Activated naive CD8-positive, alpha-beta T cell treated with anti-CD3 and anti-CD28 coated beads for 36 hours (primary cell): Measurements from ENCODE around the gene SCGB1A1. TPM values are rescaled to one million over a fixed set of nuclear protein-coding genes. Genes with fewer than 3 reads are reported as not detected.

ENCODE experiments used
- DNase-seq: peaks from one replicate; pipeline ENCODE4 v3.0.0; 2021
- H3K27ac Mint-ChIP-seq: one replicate; pipeline ENCODE4 v1.8.0; 2022; ENCODE audit warnings: mild to moderate bottlenecking, moderate library complexity, mixed read lengths
- H3K27me3 Mint-ChIP-seq: one replicate; pipeline ENCODE4 v1.8.0; 2022; ENCODE audit warnings: mild to moderate bottlenecking, mixed read lengths
- H3K36me3 Mint-ChIP-seq: one replicate; pipeline ENCODE4 v1.8.0; 2021; ENCODE audit warnings: mild to moderate bottlenecking, mixed read lengths
- H3K4me1 Mint-ChIP-seq: one replicate; pipeline ENCODE4 v1.8.0; 2021; ENCODE audit warnings: mixed read lengths
- H3K4me3 Mint-ChIP-seq: one replicate; pipeline ENCODE4 v1.8.0; 2022; ENCODE audit warnings: mild to moderate bottlenecking, moderate library complexity, mixed read lengths
- H3K9me3 Mint-ChIP-seq: one replicate; pipeline ENCODE4 v1.8.0; 2022; ENCODE audit warnings: mixed read lengths
- total RNA-seq, 2 experiments: library from RNA; stranded (reverse); gene quantifications; one replicate each; pipeline ENCODE4 v1.2.3, GENCODE V29; 2021

Gene SCGB1A1
- total RNA-seq, 2 experiments from 2014 or later, result not detected

DNA sequence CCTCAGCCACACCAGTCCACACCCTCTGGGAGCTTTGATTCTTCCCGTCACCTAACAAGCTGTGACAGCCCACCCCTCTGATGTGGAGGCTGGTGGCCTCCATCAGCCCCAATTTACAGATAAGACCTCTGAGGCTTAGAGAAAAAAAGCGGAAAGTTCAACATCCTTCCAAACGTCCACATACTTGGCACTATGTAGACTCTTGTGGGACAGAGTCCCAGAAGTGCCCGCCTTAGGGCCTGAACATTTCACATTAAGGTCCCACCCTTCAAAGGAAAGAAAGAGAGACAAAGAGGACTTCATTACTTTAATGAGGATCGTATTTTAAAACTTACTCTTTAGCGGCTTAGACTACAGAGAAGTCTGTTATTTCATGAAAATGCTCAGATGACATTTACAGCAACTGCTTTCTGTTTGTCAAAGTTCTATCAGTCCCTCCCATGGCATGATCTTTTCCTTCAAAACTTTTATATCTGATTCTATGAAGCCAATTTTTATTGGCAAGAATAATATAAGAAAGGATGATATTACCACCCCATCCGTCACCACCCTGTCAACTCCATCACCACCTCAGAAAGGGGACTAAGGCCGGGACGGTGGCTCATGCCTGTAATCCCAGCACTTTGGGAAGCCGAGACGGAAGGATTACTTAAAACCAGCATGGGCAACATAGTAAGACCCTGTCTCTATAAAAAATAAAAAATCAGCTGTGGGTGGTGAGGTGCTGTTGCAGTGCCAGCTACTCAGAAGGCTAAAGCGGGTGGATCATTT lies 15.7 kb upstream of the SCGB1A1 start:
- no peak for DNase-seq
- Mint-ChIP-seq H3K9me3 (no peaks in the 10 kb centered on the region), H3K27ac (peak overlapping the region; percentile 91), H3K36me3 (no peaks in the 10 kb centered on the region), H3K4me1 (peaks cover 48% of the 10 kb centered on the region), H3K27me3 (no peaks in the 10 kb centered on the region), H3K4me3 (peak overlapping the region; percentile 87)

DNA sequence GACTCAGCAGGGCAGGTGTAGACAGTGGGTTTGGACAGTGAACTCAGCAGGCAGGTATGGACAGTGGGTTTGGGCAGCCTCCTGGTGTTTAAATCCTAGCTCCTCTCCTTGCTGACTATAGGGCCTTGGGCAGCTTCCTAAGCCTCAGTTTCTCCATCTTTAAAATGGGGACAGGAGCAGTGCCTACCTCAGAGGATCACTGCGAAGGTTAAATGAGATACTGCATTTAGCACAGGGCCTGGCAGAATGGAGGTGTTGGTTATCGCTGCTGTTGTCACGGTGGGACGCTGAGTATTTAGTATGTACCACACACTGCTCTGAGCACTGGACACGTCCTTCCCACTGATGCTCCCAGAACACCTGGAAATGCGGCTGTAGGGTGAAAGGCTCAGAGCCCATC lies 14.4 kb upstream of the SCGB1A1 start:
- DNase-seq, result no peak
- Mint-ChIP-seq H3K4me1 (peaks cover 38% of the 10 kb centered on the region), H3K36me3 (no peaks in the 10 kb centered on the region), H3K27me3 (no peaks in the 10 kb centered on the region), H3K9me3 (no peaks in the 10 kb centered on the region), H3K27ac (no peak overlapping the region), H3K4me3 (no peak overlapping the region)

DNA sequence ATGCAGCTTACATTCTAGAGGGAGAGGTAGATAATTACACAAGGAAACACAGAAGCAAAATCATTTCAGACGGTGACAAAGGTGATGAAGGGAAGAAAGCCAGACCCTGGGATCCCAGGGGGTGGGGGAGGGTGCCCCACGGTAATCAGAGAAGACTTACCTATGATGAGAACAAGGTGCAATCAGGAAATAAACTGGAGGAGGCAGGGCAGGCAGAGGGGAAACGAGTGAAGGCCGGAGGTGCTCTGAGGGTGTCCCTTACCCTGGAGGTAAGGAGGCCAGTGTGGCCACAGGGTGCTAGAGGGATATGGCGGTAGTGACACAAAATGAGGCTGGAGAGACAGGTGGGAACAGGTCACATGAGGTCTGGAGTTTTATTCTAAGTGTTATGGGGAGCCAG lies 13.9 kb upstream of the SCGB1A1 start:
- no peak for DNase-seq
- Mint-ChIP-seq H3K27me3 (no peaks in the 10 kb centered on the region), H3K4me3 (no peak overlapping the region), H3K9me3 (no peaks in the 10 kb centered on the region), H3K36me3 (no peaks in the 10 kb centered on the region), H3K27ac (no peak overlapping the region), H3K4me1 (peaks cover 34% of the 10 kb centered on the region)

DNA sequence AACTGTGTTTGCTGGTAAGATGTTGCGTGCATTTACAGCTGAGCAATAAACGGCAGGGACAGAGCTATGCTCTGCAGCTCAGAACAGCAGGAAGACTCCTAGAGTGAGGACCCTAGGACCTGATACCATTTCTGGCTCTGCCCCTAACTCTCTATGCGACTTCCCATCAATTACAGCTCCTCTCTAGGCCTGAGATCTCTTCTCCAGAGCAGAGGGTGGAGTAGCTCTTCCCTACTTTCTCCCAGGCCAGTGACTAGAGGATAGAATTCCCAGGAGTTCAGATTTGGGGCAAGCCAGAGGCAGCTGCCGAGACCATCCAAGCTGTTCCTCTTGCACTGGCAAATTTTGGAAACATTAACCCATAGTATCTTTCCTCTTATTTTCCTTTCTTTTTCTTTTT lies 12.8 kb upstream of the SCGB1A1 start:
- Mint-ChIP-seq H3K27ac (no peak overlapping the region), H3K4me3 (no peak overlapping the region), H3K27me3 (no peaks in the 10 kb centered on the region), H3K9me3 (no peaks in the 10 kb centered on the region), H3K36me3 (no peaks in the 10 kb centered on the region), H3K4me1 (peaks cover 23% of the 10 kb centered on the region)
- DNase-seq, result no peak

DNA sequence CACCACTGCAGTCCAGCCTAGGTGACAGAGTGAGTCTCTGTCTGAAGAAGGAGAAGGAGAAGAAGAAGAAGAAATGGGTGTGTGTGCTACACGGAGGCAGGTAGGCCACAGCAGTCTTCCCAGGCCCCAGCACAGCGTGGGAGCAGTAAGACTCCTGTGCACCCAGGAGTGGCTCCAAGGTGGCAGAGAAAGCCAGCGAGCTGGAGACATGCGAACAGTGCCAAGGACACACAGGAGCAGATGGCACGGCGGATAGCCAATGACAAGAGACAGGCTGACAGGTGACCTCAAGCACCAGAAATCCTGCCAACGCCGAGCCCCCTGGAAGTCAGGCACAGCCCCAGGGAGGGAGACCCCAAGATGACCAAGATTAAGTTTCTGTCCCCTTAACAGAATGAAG lies 9.0 kb upstream of the SCGB1A1 start:
- Mint-ChIP-seq H3K27ac (no peak overlapping the region), H3K27me3 (no peaks in the 10 kb centered on the region), H3K36me3 (no peaks in the 10 kb centered on the region), H3K9me3 (no peaks in the 10 kb centered on the region), H3K4me1 (no peaks in the 10 kb centered on the region), H3K4me3 (no peak overlapping the region)
- no peak for DNase-seq

DNA sequence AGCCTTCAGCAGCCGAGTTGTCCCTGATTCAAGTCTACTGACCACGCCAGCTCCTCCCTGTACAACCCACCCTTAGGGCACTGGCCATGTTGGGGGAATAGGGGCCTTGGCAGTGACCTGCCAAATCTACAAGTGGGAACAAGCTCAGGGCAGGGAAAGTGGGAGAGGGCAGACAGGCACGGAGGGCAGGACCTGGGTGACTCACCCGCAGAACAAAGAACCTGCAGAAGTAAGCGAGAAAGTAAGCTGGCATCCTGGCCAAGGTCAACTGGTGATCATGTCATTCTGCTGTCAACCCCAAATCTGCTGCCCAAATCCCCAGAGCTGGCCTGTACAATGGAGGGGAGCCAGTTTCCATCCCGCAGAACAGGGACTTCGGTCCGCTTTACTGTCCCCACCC lies 7.9 kb upstream of the SCGB1A1 start:
- H3K36me3 Mint-ChIP-seq, result no peaks in the 10 kb centered on the region
- no peaks in the 10 kb centered on the region for H3K4me1 Mint-ChIP-seq
- DNase-seq, result no peak
- no peaks in the 10 kb centered on the region for H3K27me3 Mint-ChIP-seq
- no peaks in the 10 kb centered on the region for H3K9me3 Mint-ChIP-seq
- no peak overlapping the region for H3K27ac Mint-ChIP-seq
- H3K4me3 Mint-ChIP-seq, result no peak overlapping the region

DNA sequence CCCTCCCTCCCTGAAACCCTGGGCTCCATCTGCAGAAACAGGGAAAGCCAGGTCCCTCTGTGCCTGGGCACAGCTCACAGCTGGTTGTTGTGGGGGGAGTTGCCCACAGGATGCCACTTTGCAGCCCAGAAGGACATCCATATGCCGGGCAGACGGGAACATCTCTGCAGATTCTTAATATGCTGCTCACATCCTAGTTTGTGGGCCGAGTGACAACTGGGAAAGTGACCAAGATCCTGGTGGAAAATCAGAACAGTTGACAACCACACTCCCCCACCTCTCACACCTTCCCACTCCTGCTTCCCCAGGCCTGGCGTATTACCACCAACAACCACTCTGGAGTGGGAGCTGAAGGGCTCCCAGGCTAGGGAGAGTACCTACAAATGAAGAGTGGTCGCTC lies 7.3 kb upstream of the SCGB1A1 start:
- Mint-ChIP-seq H3K36me3 (no peaks in the 10 kb centered on the region), H3K4me3 (no peak overlapping the region), H3K27ac (no peak overlapping the region), H3K27me3 (no peaks in the 10 kb centered on the region), H3K9me3 (no peaks in the 10 kb centered on the region), H3K4me1 (no peaks in the 10 kb centered on the region)
- DNase-seq, result no peak

DNA sequence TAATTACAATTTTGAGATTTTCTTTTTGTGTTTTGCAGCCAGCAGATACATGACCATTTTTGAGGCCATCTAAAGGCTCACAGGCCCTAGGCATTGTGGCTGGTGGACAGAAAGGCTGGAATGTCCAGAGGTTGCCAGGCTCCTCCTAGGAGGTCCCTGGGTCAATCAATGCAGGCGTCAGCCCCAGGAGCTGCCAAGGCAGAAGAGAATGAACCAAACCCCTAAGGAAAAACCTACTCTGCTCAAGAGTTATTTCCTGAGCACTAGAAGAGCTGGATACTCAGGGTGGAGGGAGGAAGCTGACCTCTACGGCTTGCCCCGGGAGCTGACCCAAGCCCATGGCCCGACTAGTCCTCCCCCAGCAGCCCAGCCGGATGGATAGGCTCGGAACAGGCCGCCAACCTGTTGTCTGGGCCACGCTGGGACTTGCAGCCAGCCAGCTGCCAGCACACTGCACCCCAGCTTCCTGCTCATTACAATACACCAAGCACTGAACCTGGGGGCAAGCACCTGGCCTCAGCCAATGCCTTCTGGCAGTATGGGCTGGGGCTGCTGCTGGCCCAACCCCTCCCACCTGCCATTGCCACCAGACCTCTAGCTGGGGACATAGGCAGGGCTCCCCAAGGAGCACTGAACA lies 5.7 kb upstream of the SCGB1A1 start:
- DNase-seq, result no peak
- H3K9me3 Mint-ChIP-seq, result no peaks in the 10 kb centered on the region
- no peaks in the 10 kb centered on the region for H3K36me3 Mint-ChIP-seq
- no peaks in the 10 kb centered on the region for H3K27me3 Mint-ChIP-seq
- H3K4me1 Mint-ChIP-seq, result no peaks in the 10 kb centered on the region
- no peak overlapping the region for H3K4me3 Mint-ChIP-seq
- no peak overlapping the region for H3K27ac Mint-ChIP-seq

DNA sequence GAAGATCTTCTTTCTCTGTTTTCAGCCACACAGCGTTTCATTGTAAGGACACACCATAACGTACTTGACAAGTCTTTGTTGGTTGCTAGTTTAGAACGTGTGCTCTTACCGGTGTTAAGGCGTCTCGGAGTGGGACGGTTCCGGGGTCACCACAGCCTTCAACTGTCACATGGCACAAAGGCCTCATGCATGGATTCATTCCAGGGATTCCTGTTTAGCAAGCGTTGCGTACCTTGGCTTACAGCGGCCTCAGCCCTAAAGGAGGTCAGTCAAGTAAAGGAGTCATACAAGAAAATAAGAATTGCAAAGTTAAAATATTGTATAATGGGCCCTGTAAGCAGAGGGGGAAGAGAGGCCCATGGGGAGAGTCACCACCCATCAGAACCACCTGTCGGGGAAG lies 2.2 kb upstream of the SCGB1A1 start:
- Mint-ChIP-seq H3K36me3 (no peaks in the 10 kb centered on the region), H3K9me3 (no peaks in the 10 kb centered on the region), H3K4me3 (no peak overlapping the region), H3K27ac (no peak overlapping the region), H3K4me1 (no peaks in the 10 kb centered on the region), H3K27me3 (no peaks in the 10 kb centered on the region)
- DNase-seq, result no peak

DNA sequence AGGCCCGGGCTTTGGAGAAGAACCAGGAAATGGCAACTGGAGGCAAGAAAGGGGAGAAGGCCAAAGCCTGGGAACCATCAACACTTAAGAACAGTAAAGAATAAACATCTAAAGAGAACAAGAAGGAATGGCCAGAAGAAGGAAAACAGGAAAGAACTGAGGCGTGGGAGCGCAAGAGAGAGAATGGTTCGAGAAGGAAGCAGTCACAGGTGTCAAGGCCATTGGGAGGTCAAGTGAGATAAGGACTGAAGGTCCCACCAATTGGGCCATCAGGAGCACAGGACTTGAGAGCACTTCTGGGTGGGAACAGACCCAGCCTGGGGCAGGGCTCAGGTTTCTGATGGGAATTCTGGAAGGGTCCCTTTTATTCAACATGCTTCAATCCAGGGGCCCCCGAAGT lies 697 bp upstream of the SCGB1A1 start:
- no peak overlapping the region for H3K27ac Mint-ChIP-seq
- DNase-seq, result no peak

DNA sequence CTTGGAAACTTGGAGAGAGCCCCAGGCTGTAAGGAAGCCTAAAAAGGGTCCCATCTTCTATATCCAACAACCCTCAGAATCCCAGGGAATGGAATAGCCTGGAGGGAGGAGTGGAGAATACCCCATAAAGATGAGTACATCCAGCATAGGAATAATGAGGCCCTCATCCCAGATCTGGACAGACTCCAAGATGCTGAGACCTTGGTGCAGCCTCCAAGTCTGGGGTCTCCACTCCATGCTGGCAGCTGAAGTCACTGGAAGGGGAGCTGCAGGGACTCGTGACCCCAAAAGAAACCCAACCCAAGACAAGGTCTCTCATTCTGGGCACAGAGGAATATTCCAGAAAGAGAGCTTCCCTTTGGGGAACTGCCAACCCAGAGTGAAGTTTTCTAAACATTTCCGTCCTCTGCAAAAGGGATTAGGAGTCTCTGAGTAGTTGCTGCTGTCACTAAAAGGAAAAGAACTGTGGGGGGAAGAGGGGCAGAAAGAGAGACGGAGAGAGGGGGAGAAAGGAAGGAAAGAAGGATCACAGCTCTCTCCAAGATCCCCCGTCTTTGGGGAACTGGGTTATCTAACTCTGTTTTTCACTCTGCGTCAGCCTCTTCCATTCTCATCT lies 589 bp downstream of the SCGB1A1 start:
- Mint-ChIP-seq H3K27ac (no peak overlapping the region), H3K4me1 (no peaks in the 10 kb centered on the region), H3K9me3 (no peaks in the 10 kb centered on the region), H3K4me3 (no peak overlapping the region), H3K27me3 (no peaks in the 10 kb centered on the region), H3K36me3 (no peaks in the 10 kb centered on the region)
- DNase-seq, result no peak

More for the DNA sequence above, 697 bp upstream of the SCGB1A1 start:
- Mint-ChIP-seq H3K4me1 (no peaks in the 10 kb centered on the region), H3K27me3 (no peaks in the 10 kb centered on the region), H3K4me3 (no peak overlapping the region), H3K9me3 (no peaks in the 10 kb centered on the region), H3K36me3 (no peaks in the 10 kb centered on the region)

DNA sequence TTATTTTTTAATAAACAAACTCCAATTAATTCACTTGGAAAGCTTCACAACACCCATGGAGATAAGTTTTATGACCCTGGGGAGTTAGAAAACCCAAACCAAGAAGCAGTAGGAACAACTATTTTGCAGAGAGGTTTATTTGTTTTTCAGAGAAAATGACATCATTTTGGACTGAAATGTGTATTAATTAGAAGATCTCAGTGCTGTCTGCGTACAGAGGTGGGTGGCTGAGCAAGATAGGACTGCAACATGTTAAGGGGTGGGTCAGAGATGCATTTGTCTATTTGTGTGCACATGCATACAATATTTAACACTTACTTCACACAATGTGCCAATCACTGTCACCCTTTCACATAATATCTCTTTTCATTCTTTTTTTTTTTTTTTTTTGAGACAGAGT lies 1.1 kb downstream of the SCGB1A1 start:
- DNase-seq, result no peak
- H3K4me1 Mint-ChIP-seq, result peaks cover 2% of the 10 kb centered on the region
- H3K27me3 Mint-ChIP-seq, result no peaks in the 10 kb centered on the region
- no peak overlapping the region for H3K4me3 Mint-ChIP-seq
- H3K27ac Mint-ChIP-seq, result no peak overlapping the region
- no peaks in the 10 kb centered on the region for H3K36me3 Mint-ChIP-seq
- no peaks in the 10 kb centered on the region for H3K9me3 Mint-ChIP-seq

DNA sequence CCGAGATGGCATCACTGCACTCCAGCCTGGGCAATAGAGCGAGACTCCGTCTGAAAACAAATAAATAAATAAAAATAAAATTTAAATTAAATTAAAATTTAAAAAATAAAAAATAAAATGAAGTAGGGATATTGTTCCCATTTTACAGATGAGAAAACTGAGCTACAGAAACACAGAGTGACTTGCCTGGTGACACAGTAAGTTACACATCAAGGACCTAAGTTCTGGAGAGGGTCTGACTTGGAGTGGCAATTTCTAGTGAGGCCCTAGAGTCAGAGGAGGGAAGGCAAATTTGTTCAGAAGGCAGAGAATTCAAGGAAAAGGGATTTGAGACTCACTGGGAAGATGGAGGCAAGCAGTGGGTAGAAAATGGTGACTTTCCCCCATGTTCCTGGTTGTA lies 2.0 kb downstream of the SCGB1A1 start:
- no peaks in the 10 kb centered on the region for H3K9me3 Mint-ChIP-seq
- H3K36me3 Mint-ChIP-seq, result no peaks in the 10 kb centered on the region
- no peak overlapping the region for H3K4me3 Mint-ChIP-seq
- no peak overlapping the region for H3K27ac Mint-ChIP-seq
- H3K4me1 Mint-ChIP-seq, result peaks cover 2% of the 10 kb centered on the region
- no peak for DNase-seq
- H3K27me3 Mint-ChIP-seq, result no peaks in the 10 kb centered on the region

DNA sequence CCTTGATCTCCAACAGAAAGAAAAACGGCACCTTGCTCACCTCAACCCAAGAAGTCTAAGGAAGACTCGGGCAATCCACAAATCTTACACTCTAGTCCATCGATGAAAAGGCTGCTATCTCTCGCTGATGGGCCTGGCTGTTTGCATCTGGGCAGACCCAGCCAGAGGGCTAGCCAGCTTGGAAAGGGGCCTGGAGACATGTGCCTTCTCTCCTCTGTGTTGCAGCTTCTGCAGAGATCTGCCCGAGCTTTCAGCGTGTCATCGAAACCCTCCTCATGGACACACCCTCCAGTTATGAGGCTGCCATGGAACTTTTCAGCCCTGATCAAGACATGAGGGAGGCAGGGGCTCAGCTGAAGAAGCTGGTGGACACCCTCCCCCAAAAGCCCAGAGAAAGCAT lies 3.2 kb downstream of the SCGB1A1 start:
- Mint-ChIP-seq H3K9me3 (no peaks in the 10 kb centered on the region), H3K27ac (no peak overlapping the region), H3K36me3 (no peaks in the 10 kb centered on the region), H3K4me3 (no peak overlapping the region), H3K4me1 (peaks cover 11% of the 10 kb centered on the region), H3K27me3 (no peaks in the 10 kb centered on the region)
- no peak for DNase-seq

DNA sequence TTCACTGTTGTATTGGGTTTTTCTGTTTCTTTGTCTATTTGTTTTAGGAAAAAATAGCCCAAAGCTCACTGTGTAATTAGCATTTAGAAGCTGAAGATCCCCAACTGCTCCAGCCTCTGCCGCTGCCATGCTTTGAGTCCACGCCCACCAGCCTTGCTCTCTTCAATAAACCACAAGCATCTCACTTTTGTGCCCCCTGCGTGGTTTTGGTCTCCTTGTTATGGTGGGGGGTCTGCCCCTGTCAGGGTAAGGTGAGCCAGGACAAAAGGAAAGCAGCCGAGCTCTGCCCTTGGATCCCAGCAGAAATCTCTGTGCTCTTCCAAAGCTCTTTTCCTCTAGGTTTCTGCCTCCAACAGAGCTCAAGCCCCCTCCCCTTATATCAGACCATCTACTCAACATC lies 4.2 kb downstream of the SCGB1A1 start:
- Mint-ChIP-seq H3K36me3 (no peaks in the 10 kb centered on the region), H3K4me1 (peaks cover 18% of the 10 kb centered on the region), H3K9me3 (no peaks in the 10 kb centered on the region), H3K27ac (no peak overlapping the region), H3K4me3 (no peak overlapping the region), H3K27me3 (no peaks in the 10 kb centered on the region)
- DNase-seq, result no peak
